HG03025 (cell line): Measurements from ENCODE around the gene FKBP15.

ENCODE experiments used
- ATAC-seq: cut with Tn5 transposase; IDR thresholded peaks from one replicate; pipeline ENCODE4 v1.9.1; 2021; ENCODE audit warnings: mild to moderate bottlenecking, moderate library complexity; ENCODE audit not compliant: unreplicated experiment, low FRiP score

The FKBP15 gene

DNA sequence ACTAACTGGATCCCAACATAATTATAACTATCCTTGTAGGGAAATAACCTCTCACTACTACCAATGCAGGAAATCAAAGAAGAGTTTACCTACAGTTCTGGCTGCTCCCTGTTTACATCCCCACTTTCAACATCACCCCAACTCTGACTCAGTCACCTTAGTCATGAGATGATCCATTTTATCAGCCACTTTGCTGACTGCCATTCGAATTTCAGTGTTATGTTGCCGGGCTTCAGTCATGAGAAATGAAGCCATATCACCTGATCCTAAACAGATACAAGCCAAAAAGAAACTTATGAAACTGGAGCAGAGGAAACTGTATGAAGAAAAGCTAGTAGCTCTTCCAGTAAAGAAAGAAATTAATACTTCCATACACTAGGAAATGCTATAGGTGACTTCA, 36.5 kb downstream of the FKBP15 start:
- no peak for ATAC-seq

DNA sequence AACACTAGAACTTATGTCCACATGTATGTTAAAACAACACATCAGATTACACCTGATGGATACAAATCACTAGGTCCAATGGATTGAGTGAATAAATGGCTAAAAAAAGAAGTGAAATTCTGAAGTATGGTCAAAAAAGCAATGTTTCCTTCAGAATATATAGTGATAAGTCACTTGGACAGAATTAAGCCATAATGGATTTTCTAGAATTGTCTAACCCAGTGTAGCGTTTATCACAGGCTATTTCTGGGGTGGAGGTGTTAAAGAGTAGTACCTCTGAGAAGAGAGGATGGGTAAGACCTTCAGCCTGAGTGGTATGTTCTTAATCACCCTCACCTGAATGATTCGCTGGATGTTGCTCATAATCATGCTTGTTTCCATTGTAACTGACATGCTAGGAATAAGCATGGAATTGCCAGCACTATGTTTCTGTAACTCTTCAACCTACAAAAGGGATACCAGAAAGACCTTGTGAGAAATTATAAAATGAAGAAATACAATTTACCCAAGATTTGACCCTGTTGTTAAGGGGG, 37.1 kb downstream of the FKBP15 start:
- no peak for ATAC-seq

DNA sequence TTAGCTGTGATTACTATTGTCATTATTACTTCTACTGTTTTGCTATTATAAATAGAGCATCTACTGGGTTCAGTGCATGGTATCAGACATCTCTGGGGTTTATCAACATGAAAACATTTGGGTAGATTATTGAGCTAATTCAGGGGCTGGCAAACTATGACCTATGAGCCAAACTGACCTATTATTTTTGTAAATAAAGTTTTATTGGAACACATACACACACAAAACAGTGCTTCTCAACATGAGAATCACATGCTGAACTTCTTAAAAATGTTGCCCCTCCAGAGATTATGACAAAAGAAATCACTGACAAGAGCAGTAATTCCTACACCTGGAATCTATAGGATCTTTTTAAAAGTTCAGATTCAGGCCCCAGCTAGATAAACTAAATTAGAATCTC, 39.9 kb downstream of the FKBP15 start:
- ATAC-seq: no peak

DNA sequence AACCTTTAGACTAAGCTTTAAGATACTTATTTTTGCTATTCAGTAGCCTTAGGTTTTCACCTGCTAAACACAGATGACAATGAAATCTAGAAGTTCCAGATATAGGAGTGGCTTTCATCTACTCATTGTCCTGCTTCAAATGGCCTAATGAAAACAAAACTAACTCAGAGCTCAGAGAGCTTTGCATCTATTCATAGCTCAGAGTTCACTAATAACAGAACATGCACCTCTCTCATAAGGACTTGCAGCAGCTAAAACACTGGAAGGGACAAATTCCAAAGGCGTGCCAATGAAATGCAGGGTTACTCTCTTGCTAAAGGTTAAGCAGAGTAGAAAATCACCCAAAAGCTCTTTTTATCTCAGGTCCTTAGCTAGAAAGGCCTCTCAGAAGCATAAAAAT, 41.2 kb downstream of the FKBP15 start:
- ATAC-seq: peak; percentile 77

DNA sequence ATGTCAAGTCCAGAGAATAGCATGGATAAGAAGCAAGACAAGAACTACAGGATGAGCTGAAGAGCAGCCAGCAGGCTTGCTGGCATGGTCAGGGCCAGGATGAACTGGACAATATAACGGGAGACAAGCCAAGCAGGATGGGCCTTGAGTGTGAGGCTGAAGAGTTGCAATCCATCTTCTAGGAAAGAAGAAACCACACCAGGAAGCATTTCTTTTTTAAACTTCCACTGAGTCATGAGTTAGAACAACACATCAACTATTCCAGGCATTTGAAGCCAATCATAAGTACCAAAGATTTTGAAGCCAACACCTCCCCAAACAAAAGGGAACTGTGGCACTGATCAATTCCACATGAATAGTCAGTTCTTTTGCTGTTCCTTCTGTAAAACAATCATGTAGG, 43.0 kb downstream of the FKBP15 start:
- ATAC-seq: no peak

DNA sequence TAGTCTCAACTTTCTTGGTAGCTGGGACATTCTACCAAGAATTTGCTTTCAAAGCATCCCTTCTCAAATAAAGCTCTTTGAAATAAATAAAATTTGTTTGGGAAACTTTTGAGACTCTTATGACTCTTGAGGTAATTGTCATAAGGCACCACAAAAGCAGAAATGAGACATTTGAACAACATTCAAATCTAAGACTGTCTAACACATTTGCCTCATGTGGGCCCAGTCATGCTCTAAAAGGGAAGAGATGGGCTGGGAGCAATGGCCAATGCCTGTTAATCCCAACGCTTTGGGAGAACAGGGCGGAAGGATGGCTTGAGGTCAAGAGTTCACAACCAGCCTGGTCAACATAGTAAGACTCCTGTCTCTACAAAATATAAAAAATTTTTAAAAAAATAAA, 43.8 kb downstream of the FKBP15 start:
- ATAC-seq: no peak

DNA sequence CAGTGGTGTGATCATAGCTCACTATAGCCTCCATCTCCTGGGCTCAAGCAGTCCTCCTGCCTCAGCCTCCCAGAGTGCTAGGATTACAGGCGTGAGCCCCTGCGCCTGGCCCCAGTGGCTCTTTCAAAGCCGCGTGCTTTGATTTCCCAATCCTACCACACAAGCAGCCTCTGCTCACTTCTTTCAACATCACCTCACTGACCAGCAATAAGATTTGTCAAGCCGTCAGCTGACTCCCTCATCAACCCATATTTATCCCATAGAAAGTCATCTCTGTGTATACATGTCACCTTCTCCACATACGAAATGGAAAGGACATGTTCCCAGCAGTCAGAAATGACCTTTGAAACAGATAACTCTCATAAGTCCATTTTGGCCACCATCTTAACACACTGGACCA, 44.3 kb downstream of the FKBP15 start:
- ATAC-seq: no peak

DNA sequence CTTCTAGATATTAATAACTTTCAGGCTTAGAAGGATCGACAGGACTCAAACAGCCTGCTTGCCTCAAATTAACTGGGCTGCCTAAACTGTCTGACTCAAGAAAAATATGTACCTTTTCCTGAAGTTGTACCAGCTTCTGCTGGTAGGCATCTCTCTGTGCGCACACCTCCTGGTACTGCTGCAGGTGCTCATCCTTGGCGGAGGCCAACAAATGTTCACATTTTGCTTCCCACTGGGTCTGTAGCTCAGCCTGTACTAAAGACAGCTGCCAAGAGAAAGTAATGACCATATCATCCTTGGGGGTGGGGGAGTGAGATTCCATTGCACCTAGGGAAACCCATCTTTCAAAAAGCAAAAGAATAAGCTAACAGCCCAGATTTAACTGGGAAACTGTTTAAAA, 47.7 kb downstream of the FKBP15 start:
- ATAC-seq: no peak

DNA sequence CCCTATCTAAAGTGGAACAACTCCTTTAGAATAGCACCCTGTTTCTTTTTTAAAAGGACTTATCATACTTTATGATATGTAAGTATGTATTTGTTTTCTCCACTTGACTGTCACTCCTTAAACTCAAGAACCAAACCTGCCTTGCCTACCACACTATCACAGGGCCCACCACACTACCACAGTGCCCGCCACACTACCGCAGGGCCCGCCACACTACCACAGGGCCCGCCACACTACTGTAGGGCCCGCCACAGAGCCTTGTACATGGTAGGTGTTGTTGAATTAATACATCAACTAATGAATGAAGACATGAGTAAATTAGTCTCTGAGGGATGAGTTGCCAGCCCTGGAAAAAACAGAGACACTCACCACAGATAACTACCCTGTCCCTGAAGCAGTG, 52.3 kb downstream of the FKBP15 start:
- no peak for ATAC-seq

DNA sequence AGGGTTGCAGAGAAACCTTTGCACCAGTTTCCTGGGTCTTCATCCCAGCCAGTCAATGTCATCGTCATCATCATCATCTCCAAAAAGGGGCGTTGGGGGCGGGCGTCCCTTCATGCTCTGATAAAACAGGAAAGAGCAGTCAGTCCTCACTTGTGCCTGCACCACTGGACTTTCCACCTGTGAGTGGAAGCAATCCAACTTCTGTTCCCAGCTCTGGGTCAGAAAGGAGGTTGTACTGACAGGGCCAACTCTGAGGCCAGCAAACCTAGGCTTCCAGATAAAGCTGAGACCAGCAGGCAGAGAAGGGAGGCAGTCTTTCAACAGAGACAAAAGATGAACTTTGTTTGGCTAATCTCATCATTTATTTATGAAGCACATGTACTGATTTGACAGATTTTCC, 55.0 kb downstream of the FKBP15 start:
- ATAC-seq: no peak

DNA sequence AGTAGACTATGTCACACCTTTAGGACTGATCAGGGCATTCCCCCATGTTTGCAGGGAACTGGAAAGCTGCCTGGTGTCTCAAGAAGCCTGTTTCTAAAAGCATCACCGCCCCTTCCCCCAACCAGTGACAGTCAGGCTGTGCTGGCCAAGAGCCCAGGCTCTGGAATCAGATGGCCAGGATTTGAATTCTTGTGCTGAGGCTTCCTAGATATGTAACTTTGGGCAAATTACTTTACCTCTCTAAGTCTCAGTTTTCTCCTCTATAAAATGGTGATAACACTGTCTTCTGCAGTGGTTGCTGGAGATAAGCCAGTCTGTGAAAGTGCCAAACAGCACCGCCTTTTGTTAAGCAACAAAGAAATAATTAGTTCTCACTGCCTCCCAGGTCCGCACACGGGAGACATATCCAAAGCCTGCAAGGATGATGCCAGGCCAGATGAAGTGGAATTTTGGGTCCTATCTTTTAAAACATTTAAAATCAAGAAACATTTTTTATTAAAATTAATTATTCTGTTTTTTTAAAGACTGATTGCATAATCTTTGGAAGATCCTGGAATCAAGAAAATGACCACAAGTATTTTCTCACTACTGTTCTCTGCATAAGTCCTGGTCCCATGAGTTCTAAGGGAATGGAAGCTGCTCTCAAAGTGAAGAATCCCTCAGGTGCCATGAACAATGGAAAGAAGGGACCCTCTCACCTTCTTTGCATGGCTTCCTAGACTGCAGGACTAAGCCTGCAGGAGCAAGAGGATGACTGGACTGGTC, 56.4 kb downstream of the FKBP15 start:
- ATAC-seq: no peak

DNA sequence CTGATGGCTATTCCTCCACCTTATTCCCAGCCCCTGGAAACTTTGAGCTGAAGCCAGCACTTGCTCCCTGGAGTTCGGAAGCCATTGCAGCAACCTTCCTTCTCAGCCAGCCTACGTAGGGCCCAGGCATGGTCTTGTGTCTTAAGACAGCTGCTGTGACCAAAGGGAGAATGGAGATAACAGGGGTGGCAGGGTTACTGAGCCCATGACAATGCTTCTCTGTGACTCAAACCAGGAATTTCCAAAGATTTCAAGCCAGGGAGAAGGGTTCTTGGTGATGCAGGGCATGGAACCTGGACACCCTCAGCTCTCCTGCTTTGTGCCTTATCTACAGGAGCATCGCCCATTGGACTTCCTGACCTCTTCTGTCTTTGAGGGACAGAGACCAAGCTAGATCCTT, 58.1 kb downstream of the FKBP15 start:
- ATAC-seq: no peak

DNA sequence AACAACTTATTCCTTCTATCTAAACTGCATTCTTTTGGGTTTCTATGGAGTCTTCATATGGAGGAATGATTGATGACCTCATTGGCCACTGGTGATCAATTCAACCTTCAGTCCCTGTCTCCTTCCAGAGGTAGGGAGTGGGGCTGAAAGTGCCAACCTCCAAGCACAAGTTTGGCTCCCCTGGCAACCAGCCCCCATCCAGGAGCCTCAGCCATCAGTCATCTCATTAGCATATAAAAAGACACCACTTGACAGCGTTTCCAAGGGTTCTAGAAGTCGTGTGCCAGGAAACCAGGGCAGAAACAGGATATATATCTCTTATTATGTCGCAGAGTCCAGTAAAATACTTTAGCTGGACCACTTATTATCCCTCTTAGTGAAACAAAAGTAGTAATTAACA, 60.5 kb downstream of the FKBP15 start:
- ATAC-seq: no peak

DNA sequence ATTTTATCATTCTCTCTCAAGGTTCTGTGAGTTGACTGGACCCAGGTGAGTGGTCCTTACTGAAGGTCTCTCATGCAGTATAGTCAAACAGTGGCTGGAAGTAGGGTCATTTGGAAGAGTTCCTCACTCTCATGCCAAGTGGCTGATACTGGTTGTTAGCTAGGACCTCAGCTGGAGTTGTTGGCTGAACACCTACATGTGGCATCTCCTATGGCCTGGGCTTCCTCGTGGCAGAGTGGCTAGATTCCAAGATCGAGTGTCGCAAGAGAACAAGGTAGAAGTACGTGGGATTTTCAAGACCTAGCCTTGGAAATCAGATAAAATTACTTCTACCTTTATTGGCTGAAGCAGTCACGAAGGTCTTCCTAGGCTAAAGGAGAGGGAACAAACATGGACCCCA, 62.6 kb downstream of the FKBP15 start:
- no peak for ATAC-seq

DNA sequence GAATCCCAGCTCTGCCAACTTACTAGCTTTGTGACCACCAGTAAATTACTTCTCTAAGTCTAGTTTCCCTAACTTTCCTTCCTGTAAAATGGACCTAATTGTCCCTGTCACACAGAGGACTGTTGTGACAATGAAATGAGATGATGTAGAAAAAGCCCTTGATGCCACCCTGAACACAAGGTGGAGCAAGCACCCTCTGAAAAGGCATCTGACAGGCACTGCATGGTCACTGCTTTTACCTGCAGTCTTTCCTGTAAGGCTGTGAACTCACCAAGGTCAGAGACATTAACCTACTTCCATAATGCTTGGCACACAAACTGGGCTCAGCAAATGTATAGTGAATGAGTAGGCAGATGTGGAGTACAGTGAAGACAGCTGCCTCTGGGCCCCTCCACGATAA, 64.2 kb downstream of the FKBP15 start:
- no peak for ATAC-seq

DNA sequence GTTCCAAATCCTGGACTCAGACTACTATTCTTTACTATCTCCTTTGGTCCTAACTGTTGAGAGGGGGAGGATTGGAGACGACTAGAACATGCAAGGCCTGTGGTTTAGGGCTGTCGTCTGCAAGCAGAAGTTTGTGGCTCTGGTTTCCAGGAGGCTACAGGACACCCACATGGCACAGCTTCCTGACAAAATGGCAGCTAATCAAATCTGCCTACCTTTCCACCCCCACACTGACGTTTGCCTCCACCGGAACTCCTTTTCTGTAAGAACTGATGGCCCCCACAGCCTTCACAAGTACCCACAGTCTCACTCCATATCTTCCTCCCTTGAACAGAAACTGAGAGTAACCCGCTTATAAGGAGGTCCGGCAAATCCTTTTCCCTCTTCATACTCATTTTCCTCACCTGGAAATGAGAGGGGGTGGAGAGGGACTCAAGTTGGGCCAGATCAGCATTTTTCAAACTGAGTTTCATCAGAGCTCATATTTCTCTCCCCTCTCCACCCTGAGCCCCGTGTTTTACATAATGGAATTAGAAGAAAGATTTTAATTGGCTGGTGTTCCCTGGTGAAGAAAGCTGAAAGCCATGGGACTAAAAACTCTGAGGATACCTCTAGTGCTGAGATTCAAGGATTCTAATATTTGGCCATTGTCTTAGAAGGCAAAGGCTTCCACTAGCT, 65.0 kb downstream of the FKBP15 start:
- no peak for ATAC-seq

DNA sequence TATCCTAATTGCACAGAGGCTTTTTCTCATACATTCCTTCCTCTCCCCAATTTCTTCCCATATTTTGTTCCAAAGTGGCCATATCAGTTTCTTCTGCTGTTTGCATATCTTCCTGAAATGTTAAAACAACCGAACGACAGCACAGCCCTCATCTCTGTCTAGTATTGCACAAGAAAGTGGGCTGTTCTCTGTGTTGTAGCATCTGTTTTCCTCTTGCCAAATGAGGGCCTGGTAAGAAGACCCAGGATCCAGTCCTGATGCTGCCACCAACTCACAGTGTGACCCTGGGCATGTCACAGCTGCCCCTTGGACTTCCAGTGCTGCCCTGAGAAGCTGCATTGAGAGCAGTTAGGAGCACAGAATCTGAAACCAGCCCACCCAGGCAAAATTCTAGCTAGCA, 66.1 kb downstream of the FKBP15 start:
- no peak for ATAC-seq

DNA sequence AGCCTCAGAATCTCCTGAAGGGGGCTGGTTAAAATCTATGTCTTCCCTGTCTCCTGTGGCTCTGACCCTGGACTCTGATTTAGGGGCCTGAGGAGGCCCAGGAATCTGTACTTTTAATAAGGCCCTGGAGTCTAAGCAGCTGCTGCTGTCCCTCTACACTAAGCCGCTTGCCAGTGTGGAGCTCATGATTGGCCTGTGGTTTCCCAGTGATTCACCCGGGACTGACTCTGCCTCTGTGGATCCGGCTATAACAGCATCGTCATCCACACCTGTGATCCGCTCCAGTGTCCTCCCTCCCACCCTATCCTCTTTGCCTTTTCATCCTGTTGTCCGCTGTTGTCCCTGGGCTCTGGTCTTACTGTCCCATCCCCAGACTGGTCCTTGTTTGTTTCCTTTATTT, 66.6 kb downstream of the FKBP15 start:
- ATAC-seq: no peak

DNA sequence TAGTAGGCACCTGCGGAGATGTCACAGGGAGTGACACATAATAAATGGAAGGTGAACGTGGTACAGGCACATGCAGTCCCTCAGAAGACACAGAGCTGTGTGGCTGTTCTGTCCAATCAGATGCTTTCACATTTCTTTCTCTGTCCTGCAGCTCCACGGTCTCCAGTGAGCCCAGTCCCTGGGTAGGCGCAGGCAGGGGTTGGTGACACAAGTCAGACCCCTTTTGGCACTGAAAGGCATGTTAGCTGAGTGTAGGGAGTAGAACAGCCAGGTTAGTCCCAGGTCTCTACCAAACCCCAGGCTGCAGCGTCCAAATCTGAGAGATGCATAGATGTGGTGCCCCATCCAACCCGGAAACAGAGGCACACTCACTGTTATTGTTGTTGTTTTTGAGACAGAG, 67.5 kb downstream of the FKBP15 start:
- no peak for ATAC-seq

DNA sequence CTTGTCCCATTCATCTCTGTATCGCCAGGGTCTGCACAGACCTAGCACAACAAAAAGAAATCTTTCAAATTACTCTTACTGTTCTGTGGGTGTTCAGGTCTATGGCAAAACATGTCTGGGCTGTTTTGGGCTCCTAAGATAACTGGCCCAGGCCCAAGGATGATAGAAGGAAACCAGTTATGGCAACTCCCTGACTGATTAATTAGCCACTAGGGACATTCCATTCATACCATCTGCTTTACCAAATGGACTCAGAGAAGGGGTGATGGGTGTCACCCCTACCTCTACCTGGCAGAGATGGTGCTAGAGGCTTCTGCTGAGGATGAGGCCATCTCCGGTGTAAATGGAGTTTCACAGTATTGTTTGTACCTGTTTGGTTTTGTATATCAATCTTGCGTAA, 68.4 kb downstream of the FKBP15 start:
- ATAC-seq: no peak

DNA sequence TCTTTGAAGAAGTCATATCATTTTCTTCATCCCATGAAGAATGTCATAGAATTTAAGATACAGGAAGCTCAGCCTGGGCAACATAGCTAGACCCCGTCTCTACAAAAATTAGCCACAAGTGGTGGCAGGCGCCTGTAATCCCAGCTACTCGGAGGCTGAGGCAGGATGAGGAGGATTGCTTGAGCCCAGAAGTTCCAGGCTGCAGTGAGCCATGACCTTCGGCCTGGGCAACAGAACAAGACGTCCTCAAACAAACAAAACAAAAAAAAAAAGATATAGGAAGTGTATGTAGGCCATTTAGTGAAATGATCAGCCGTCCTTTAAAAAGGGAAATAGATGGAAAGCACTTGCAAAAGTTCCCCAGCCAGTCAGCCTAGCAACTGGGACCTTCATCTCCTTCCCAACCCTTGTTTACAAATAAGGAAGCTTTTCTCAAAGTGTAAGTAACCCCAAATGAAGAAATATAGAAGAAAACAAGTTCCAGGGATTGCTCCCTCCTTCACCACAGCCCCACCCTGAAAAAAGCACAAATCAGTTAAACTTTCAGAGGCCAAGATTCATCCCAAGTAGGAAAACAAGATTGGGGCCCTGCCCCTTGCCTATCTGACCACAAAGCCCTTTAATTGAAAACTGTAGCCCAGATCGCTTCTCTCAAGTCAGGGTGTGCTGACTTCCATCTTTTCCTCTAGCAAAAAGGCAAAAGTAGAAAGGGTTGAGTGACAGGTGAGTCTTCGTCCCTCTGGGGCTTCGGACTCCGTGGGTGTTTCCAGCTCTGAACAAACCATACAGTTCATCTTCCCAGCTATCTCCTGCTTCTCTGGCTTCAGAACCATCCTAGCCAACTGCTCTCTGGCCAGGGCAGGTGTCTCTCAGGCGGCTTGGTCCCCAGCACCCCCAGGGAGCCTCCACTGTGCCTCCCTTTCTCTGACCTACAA, 69.1 kb downstream of the FKBP15 start:
- ATAC-seq: no peak
